ENCODE data around the gene CAMK1D. TPM values are rescaled to one million over a fixed set of nuclear protein-coding genes. Genes with fewer than 3 reads are reported as not detected.

The CAMK1D gene
- total and polyA plus RNA-seq, 10 of the 15 experiments (the other 5 are each of a cell fraction or from before 2014, with no cell fraction given): 2.1 to 35.5 (median 14.7) TPM

DNA sequence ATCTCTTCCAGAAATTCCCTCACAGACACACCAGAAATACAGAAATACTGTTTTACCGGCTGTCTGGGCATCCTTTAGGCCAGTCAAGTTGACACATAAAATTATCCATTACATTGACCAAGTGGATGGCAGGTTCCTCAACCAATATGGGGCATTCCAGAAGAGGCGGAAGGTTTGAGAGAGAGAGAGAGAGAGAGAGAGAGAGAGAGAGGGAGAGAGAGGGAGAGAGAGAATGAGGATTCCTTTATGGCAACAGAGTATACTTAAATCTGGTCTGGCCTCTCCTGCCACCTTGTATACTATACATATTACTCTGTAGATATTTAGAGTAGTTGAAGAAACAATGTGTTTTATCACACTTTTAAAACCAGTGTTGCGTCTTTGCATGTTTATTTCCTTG lies 214.1 kb downstream of the CAMK1D start:
- RAD21 ChIA-PET (ENCODE audit: unreplicated experiment): interaction anchor here (1.6 kb wide), 1 partner anchor 299 kb away, joined by 8 read pairs; no protein-coding TSS in a partner anchor
- no TSS peak for BruUV-seq (replicated peaks)
- DNase-seq (ENCODE audit: low read depth, low spot score): no peak
- Histone ChIP-seq H3K79me2 (ENCODE audit: control insufficient read depth, insufficient read depth, low read length) (no peaks in the 10 kb centered on the region; the same call in 1 of the 2 replicates), H3K27ac (ENCODE audit: control insufficient read depth, insufficient read depth) (no peak overlapping the region), H3K9me3 (replicated peaks; ENCODE audit: control insufficient read depth, insufficient read depth, low read length) (no peaks in the 10 kb centered on the region), H4K20me1 (ENCODE audit: control insufficient read depth, insufficient read depth) (no peaks in the 10 kb centered on the region), H3K4me1 (ENCODE audit: control insufficient read depth, insufficient read depth, low read length) (peaks cover 7% of the 10 kb centered on the region; the same call in 1 of the 2 replicates), H3K27me3 (replicated peaks in 1 of 2; ENCODE audit: control insufficient read depth in 2 of 2, insufficient read depth in 2 of 2, low read length in 1 of 2) (no peaks in the 10 kb centered on the region), H2AFZ (ENCODE audit: control insufficient read depth, low read depth, low read length) (no peak overlapping the region), H3K4me3 (no peak overlapping the region), H3K4me2 (ENCODE audit: control insufficient read depth, insufficient read depth) (no peak overlapping the region), H3K36me3 (ENCODE audit: control insufficient read depth in 2 of 2, insufficient read depth in 2 of 2, low read length in 1 of 2) (no peaks in the 10 kb centered on the region), H3K9ac (ENCODE audit: control insufficient read depth, insufficient read depth, low read length) (no peak overlapping the region)
- CTCF ChIA-PET: interaction anchor here (0.6 kb wide), 1 partner anchor 964 kb away, joined by 3 read pairs; no protein-coding TSS in a partner anchor
- 72% methylated on average over 3 of the region's 3 CpGs for WGBS (ENCODE audit: insufficient coverage, insufficient replicate concordance, low lambda C conversion rate, missing lambda C conversion rate)
- TF ChIP-seq TCF3 (IDR thresholded peaks at IDR 0.05; ENCODE audit: borderline replicate concordance, insufficient read depth, low read depth, low read length) (no peak), CEBPB (IDR thresholded peaks at IDR 0.05; ENCODE audit: borderline replicate concordance in 1 of 2, low read depth in 2 of 2, low read length in 2 of 2) (no peak), SPI1 (IDR thresholded peaks at IDR 0.05; ENCODE audit: borderline replicate concordance, insufficient read depth, low read depth, low read length) (no peak), EP300 (IDR thresholded peaks at IDR 0.05; ENCODE audit: borderline replicate concordance in 1 of 2, control insufficient read depth in 1 of 2, low read depth in 2 of 2, low read length in 2 of 2) (no peak), ZNF207 (IDR thresholded peaks at IDR 0.05; ENCODE audit: borderline replicate concordance) (no peak), CHD2 (IDR thresholded peaks at IDR 0.05; ENCODE audit: borderline replicate concordance, low read depth, low read length) (no peak), SMARCA5 (IDR thresholded peaks at IDR 0.05) (no peak), EGR1 (IDR thresholded peaks at IDR 0.05; ENCODE audit: borderline replicate concordance in 1 of 2, low read depth in 2 of 2, low read length in 2 of 2) (no peak), SIN3A (IDR thresholded peaks at IDR 0.05; ENCODE audit: low read depth, low read length) (no peak), DPF2 (IDR thresholded peaks at IDR 0.05) (no peak), GATAD2B (conservative IDR thresholded peaks at IDR 0.05; ENCODE audit: low read depth) (no peak), MXI1 (IDR thresholded peaks at IDR 0.05; ENCODE audit: low read depth, low read length) (no peak), ELK1 (IDR thresholded peaks at IDR 0.05; ENCODE audit: low read depth, low read length) (no peak), ASH2L (IDR thresholded peaks at IDR 0.05; ENCODE audit: borderline replicate concordance, low read depth) (no peak), RUNX3 (IDR thresholded peaks at IDR 0.05; ENCODE audit: low read length) (no peak), NFXL1 (IDR thresholded peaks at IDR 0.05; ENCODE audit: borderline replicate concordance) (no peak)
- TF ChIP-seq, protein P1, sequence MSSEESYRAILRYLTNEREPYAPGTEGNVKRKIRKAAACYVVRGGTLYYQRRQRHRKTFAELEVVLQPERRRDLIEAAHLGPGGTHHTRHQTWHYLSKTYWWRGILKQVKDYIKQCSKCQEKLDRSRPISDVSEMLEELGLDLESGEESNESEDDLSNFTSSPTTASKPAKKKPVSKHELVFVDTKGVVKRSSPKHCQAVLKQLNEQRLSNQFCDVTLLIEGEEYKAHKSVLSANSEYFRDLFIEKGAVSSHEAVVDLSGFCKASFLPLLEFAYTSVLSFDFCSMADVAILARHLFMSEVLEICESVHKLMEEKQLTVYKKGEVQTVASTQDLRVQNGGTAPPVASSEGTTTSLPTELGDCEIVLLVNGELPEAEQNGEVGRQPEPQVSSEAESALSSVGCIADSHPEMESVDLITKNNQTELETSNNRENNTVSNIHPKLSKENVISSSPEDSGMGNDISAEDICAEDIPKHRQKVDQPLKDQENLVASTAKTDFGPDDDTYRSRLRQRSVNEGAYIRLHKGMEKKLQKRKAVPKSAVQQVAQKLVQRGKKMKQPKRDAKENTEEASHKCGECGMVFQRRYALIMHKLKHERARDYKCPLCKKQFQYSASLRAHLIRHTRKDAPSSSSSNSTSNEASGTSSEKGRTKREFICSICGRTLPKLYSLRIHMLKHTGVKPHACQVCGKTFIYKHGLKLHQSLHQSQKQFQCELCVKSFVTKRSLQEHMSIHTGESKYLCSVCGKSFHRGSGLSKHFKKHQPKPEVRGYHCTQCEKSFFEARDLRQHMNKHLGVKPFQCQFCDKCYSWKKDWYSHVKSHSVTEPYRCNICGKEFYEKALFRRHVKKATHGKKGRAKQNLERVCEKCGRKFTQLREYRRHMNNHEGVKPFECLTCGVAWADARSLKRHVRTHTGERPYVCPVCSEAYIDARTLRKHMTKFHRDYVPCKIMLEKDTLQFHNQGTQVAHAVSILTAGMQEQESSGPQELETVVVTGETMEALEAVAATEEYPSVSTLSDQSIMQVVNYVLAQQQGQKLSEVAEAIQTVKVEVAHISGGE (CRISPR knock-in tag; IDR thresholded peaks at IDR 0.05): no peak
- SMC1A ChIA-PET (ENCODE audit: uncharacterized antibody, unreplicated experiment): interaction anchor here (1.0 to 1.8 kb wide), 4 partner anchors 15 to 299 kb away, joined by 3 to 5 read pairs (median 3); no protein-coding TSS in a partner anchor
- POLR2A ChIA-PET: interaction anchor here (1.1 to 1.5 kb wide), 3 partner anchors 10 to 54 kb away, joined by 3 to 4 read pairs (median 3); no protein-coding TSS in a partner anchor
- intact Hi-C loops (cut with micrococcal nuclease; ENCODE audit: unreplicated experiment) (no loop called here), in situ Hi-C loops (cut with MboI) (no loop called here)
- no peak for FAIRE-seq
- no peak for ATAC-seq

Measured in GM12878 (cell line).